Ascending aorta (tissue), 2 donors: Measurements from ENCODE around the gene AMPD3. TPM values are rescaled to one million over a fixed set of nuclear protein-coding genes. Genes with fewer than 3 reads are reported as not detected.
"Not testable (repeated sequence)": the region's sequence is repeated elsewhere in the genome, so short reads cannot be mapped to it uniquely, and the experiment has no call there.

Experiments used
- DNase-seq, 2 donors: peaks; one replicate each; pipeline ENCODE4 v3.0.0-alpha.2; 2019; ENCODE audit warnings: low spot score in 2 of 2
- H3K27ac ChIP-seq, 2 donors: fragments of 200-600 bp; sonication (generic); one replicate each; pipeline ENCODE4 v1.5.1; 2016 to 2017; ENCODE audit warnings: mild to moderate bottlenecking in 1 of 2
- H3K27me3 ChIP-seq: fragments of 200-600 bp; sonication (generic); one replicate; pipeline ENCODE4 v1.5.1; 2017
- H3K36me3 ChIP-seq, 2 donors: fragments of 200-600 bp; sonication (generic); one replicate each; pipeline ENCODE4 v1.5.1; 2016
- H3K4me1 ChIP-seq, 2 donors: fragments of 200-600 bp; sonication (generic); one replicate each; pipeline ENCODE4 v1.5.1; 2016 to 2017; ENCODE audit warnings: mild to moderate bottlenecking in 1 of 2
- H3K4me3 ChIP-seq, 2 donors: fragments of 200-600 bp; sonication (generic); one replicate each; pipeline ENCODE4 v1.5.1; 2016 to 2017; ENCODE audit warnings: mild to moderate bottlenecking in 1 of 2
- H3K9me3 ChIP-seq, 2 donors: fragments of 200-600 bp; sonication (generic); one replicate each; pipeline ENCODE4 v1.5.1; 2016
- intact Hi-C: fragments of 100-400 bp; cut with DNase I; formaldehyde crosslinking; loops from one replicate; pipeline ENCODE4 v1.15.1; 2023
- total RNA-seq: library from RNA; depleted of rRNA; stranded (reverse); fragments of >200 nt; gene quantifications from one replicate; pipeline ENCODE4 v1.1.0, GENCODE V29; 2016
- TF ChIP-seq, protein P1 (sequence below), 3 experiments: fragments of 200-600 bp in 2 of 3; fragments of 450-650 bp in 1 of 3; sonication (generic) in 2 of 3; IDR thresholded peaks; one replicate each; pipeline ENCODE4 v1.5.1; 2016 to 2019; ENCODE audit warnings: antibody characterized with exemption in 3 of 3, mild to moderate bottlenecking in 1 of 3, moderate library complexity in 1 of 3

Gene AMPD3
- total RNA-seq, 1 donor from 2014 or later, result 2.3 TPM

DNA sequence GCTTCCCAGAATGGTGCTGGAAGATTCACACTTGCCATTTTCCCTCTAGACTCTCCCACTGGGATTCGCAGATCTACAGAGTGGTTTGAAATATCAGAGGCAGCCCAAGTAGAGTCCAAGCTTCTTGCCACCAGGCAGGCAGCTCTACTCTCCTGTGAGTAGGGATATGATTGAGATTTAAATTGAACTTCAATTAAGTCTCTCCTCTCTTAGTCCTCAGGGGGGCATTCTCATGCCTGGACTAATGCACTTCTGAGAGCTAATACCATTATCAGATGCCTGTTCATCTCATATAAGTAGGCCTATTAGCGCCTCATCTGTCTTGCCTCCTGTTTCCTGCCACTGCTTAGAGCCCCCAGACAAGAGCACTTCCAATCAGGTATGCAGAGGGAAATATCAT lies 25.5 kb upstream of the AMPD3 start:
- H3K4me3 ChIP-seq, result no peak overlapping the region
- TF ChIP-seq, protein P1, sequence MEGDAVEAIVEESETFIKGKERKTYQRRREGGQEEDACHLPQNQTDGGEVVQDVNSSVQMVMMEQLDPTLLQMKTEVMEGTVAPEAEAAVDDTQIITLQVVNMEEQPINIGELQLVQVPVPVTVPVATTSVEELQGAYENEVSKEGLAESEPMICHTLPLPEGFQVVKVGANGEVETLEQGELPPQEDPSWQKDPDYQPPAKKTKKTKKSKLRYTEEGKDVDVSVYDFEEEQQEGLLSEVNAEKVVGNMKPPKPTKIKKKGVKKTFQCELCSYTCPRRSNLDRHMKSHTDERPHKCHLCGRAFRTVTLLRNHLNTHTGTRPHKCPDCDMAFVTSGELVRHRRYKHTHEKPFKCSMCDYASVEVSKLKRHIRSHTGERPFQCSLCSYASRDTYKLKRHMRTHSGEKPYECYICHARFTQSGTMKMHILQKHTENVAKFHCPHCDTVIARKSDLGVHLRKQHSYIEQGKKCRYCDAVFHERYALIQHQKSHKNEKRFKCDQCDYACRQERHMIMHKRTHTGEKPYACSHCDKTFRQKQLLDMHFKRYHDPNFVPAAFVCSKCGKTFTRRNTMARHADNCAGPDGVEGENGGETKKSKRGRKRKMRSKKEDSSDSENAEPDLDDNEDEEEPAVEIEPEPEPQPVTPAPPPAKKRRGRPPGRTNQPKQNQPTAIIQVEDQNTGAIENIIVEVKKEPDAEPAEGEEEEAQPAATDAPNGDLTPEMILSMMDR (IDR thresholded peaks at IDR 0.05), result no peak
- intact Hi-C loops, result no loop called here
- no peaks in the 10 kb centered on the region for H3K9me3 ChIP-seq
- no peak for DNase-seq
- H3K36me3 ChIP-seq, result no peaks in the 10 kb centered on the region
- H3K27ac ChIP-seq, result no peak overlapping the region
- no peaks in the 10 kb centered on the region for H3K4me1 ChIP-seq
- H3K27me3 ChIP-seq, result no peaks in the 10 kb centered on the region

DNA sequence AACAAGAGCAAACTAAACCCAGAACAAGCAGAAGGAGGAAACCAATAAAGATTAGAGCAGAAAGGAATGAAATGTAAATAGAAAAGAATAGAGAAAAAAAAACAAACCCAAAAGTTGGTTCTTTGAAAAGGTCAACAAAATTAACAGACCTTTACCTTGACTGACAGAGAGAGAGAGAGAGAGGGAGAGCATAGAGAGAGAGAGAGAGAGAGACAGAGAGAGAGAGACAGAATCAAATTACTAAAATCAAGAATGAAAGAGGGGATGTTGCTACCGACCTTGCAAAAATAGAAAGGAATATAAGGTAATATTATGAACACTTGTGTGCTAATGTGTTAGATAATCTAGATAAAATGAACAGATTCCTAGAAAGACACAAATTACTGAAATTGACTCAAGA lies 22.6 kb upstream of the AMPD3 start:
- H3K27ac ChIP-seq, result no peak overlapping the region
- intact Hi-C loops, result no loop called here
- H3K4me3 ChIP-seq, result no peak overlapping the region
- TF ChIP-seq, protein P1 (IDR thresholded peaks at IDR 0.05), result no peak
- no peaks in the 10 kb centered on the region for H3K36me3 ChIP-seq
- no peak for DNase-seq
- H3K4me1 ChIP-seq, result no peaks in the 10 kb centered on the region
- no peaks in the 10 kb centered on the region for H3K27me3 ChIP-seq
- H3K9me3 ChIP-seq, result no peaks in the 10 kb centered on the region

DNA sequence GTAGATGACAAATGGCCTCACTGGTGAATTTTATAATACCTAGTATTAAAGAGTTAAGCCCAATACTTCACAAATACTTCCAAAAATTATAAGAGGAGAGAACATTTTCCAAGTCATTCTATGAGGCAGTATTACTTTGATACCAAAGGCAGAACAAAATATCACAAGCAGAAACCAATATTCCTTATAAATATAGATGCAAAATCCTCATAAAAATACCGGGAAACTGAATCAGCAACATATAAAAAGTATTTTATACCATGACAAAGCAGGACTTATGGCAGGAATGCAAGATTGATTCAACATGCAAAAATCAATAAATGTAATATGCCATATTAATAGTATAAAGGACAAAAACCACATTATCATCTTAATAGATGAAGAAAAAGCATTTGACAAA lies 22.1 kb upstream of the AMPD3 start:
- no peak for DNase-seq
- H3K36me3 ChIP-seq, result no peaks in the 10 kb centered on the region
- intact Hi-C loops, result no loop called here
- no peaks in the 10 kb centered on the region for H3K27me3 ChIP-seq
- TF ChIP-seq, protein P1 (IDR thresholded peaks at IDR 0.05), result no peak
- no peaks in the 10 kb centered on the region for H3K4me1 ChIP-seq
- H3K4me3 ChIP-seq, result no peak overlapping the region
- H3K27ac ChIP-seq, result no peak overlapping the region
- no peaks in the 10 kb centered on the region for H3K9me3 ChIP-seq

DNA sequence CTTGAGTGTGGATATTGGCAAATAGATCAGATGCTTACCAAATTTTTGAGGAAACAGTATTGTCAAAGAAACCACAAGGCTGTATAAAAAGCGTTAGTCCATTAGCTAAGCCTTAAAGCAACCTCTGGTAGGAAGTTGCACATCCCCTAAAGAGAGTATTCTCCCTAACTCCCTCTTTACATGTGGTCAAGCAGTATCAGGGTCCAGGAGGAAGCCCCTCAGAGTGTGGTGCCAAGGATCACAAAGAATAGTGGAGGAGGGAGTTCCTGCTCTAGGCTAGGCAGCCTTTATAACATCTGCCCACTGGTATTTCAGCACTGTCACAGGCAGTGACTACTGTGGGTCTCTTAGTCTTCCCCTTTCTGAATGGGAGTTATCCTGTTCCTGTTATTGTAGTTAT lies 18.8 kb upstream of the AMPD3 start:
- Histone ChIP-seq H3K36me3 (no peaks in the 10 kb centered on the region), H3K4me1 (no peaks in the 10 kb centered on the region), H3K27ac (no peak overlapping the region), H3K9me3 (no peaks in the 10 kb centered on the region), H3K4me3 (no peak overlapping the region), H3K27me3 (no peaks in the 10 kb centered on the region)
- intact Hi-C loops, result no loop called here
- TF ChIP-seq, protein P1 (IDR thresholded peaks at IDR 0.05), result no peak
- no peak for DNase-seq

DNA sequence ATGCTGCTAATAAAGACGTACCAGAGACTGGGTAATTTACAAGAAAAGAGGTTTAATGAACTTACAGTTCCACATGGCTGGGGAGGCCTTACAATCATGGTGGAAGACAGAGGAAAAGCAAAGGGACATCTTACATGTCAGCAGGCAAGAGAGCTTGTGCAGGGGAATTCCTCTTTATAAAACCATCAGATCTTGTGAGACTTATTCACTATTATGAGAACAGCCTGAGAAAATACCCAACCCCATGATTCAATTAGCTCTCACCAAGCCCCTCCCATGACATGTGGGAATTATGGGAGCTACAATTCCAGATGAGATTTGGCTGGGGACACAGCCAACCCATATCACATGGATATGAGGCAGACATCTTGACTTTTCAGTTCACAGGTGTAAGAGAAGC lies 18.4 kb upstream of the AMPD3 start:
- intact Hi-C loops, H3K4me1 ChIP-seq, DNase-seq, H3K27ac ChIP-seq, H3K9me3 ChIP-seq, H3K4me3 ChIP-seq, H3K27me3 ChIP-seq, H3K36me3 ChIP-seq: not testable (repeated sequence)

DNA sequence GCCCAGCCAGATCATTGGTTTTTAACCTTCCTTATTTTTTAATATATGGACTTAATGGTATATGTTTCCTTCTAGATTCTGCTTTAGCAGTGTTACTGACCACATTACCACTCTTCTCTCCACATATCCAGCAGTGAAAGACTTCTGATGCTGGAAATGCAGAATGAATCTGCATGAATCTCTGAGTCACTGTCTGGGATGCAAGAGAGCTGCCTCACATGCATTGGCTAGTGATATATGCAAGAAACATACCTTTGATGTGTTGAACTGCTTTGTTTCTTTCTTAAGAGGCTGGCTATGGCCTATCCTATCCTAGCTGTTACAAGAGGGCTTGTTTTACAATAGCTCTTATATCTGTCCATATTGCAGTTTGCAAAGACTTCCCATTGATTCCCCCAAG lies 16.6 kb upstream of the AMPD3 start:
- intact Hi-C loops, result no loop called here
- H3K9me3 ChIP-seq, result no peaks in the 10 kb centered on the region
- no peaks in the 10 kb centered on the region for H3K27me3 ChIP-seq
- TF ChIP-seq, protein P1 (IDR thresholded peaks at IDR 0.05), result no peak
- no peak for DNase-seq
- H3K4me1 ChIP-seq, result no peaks in the 10 kb centered on the region
- no peak overlapping the region for H3K27ac ChIP-seq
- H3K36me3 ChIP-seq, result no peaks in the 10 kb centered on the region
- H3K4me3 ChIP-seq, result no peak overlapping the region
